ENCODE results near the gene SNRPD2.

- TF ChIP-seq, protein P1, sequence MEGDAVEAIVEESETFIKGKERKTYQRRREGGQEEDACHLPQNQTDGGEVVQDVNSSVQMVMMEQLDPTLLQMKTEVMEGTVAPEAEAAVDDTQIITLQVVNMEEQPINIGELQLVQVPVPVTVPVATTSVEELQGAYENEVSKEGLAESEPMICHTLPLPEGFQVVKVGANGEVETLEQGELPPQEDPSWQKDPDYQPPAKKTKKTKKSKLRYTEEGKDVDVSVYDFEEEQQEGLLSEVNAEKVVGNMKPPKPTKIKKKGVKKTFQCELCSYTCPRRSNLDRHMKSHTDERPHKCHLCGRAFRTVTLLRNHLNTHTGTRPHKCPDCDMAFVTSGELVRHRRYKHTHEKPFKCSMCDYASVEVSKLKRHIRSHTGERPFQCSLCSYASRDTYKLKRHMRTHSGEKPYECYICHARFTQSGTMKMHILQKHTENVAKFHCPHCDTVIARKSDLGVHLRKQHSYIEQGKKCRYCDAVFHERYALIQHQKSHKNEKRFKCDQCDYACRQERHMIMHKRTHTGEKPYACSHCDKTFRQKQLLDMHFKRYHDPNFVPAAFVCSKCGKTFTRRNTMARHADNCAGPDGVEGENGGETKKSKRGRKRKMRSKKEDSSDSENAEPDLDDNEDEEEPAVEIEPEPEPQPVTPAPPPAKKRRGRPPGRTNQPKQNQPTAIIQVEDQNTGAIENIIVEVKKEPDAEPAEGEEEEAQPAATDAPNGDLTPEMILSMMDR (IDR thresholded peaks at IDR 0.05): no peak
- TF ChIP-seq POLR2A (IDR thresholded peaks at IDR 0.05): no peak
Measured at GRCh38 chr19:45643927-45644771, 47.6 kb downstream of the SNRPD2 start.
